Measurements from ENCODE around the gene SNRNP35.

- TF ChIP-seq, protein P1, sequence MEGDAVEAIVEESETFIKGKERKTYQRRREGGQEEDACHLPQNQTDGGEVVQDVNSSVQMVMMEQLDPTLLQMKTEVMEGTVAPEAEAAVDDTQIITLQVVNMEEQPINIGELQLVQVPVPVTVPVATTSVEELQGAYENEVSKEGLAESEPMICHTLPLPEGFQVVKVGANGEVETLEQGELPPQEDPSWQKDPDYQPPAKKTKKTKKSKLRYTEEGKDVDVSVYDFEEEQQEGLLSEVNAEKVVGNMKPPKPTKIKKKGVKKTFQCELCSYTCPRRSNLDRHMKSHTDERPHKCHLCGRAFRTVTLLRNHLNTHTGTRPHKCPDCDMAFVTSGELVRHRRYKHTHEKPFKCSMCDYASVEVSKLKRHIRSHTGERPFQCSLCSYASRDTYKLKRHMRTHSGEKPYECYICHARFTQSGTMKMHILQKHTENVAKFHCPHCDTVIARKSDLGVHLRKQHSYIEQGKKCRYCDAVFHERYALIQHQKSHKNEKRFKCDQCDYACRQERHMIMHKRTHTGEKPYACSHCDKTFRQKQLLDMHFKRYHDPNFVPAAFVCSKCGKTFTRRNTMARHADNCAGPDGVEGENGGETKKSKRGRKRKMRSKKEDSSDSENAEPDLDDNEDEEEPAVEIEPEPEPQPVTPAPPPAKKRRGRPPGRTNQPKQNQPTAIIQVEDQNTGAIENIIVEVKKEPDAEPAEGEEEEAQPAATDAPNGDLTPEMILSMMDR (IDR thresholded peaks at IDR 0.05; ENCODE audit: low read length), result no peak
- TF ChIP-seq EZH2 (optimal IDR thresholded peaks at IDR 0.05; ENCODE audit: low read depth, low read length) (no peak), EZH2phosphoT487 (IDR thresholded peaks at IDR 0.05; ENCODE audit: low read length) (no peak)
These were observed 30.7 kb upstream of the SNRNP35 start for GRCh38 chr12:123427036-123427769.
